Erythroblast (primary cell): ENCODE data around the gene ZBTB7A.

Experiments
- DNase-seq, 2 experiments: peaks; one replicate each; lab custom pipeline; 2025; lab: John Stamatoyannopoulos, UW
- GATA1 ChIP-seq: IDR thresholded peaks from 2 replicates; pipeline ENCODE4 v1.6.1; 2011; ENCODE audit warnings: low read depth, mild to moderate bottlenecking, control low read depth, low read length, moderate library complexity
- POLR2A ChIP-seq: IDR thresholded peaks from 2 replicates; pipeline ENCODE4 v1.6.1; 2011; ENCODE audit warnings: mild to moderate bottlenecking, low read length

The ZBTB7A gene

DNA sequence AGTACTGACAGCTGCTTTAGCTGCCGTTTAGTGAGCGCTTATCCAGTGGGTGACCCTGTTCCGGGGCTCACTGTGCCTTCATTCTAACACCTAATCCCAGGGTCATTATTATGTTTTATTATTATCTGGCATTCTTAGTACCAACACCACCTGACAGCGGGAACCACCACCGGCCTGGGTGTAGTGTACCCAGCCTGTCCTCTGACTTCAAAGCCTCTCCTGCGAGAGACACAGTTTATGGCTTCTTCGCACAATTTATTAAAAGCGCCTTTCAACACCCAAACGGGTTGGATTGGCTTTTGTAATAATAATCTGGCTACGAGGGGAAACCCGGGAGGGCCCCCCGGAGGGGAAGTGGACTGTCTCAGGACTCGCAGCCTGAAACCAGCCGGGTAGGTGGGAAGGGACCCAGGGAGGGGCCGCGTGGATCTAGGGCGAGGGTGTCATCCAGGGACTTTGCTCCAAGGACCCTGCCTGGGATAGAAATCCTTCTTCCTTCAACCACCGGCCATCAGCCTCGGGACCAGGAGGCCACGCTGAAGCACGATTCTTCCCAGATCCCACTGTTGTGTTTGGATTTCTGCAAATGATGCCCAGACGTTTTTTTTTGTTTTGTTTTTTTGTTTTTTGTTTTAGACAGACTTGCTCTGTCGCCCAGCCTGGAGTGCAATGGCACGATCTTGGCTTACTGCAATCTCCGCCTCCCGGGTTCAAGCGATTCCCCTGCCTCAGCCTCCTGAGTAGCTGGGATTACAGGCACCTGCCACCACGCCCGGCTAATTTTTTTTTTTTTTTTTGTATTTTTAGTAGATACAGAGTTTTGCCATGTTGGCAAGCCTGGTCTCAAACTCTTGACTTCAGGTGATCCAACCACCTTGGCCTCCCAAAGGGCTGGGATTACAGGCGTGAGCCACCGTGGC is 1.6 kb upstream of the ZBTB7A start:
- DNase-seq = peak in 1 of 2 experiments; percentile 60
- no peak for TF ChIP-seq POLR2A
- TF ChIP-seq GATA1 = no peak

- peak; percentile 88 to 89 for DNase-seq
- TF ChIP-seq GATA1 (no peak), POLR2A (peak; percentile 17)
These were observed 822 bp upstream of the ZBTB7A start for GRCh38 chr19:4067396-4068046.

DNA sequence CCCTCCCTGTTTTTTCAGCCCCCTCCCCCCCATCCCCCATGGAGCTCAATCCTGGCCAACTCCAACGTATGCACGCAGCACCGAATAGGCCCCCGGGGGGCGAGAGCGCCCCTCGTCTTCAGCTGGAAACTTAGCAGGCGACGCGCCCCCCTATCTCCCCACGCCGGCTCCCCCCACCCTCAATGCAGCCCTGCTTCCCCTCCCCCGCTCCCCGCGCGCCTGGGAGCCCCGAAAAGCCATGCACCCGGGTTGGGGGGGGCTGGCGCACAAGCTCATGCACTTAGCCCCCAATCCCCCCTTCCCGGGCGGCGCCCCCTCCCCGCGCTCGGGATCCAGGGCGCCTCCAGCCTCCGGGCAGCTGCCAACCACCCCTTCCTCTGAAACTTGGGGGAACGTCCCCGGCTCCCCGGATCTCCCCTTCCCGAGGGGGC is 508 bp downstream of the ZBTB7A start:
- no peak for DNase-seq
- TF ChIP-seq GATA1 = no peak
- no peak for TF ChIP-seq POLR2A

GRCh38 chr19:4065430-4066175 is 1.1 kb downstream of the ZBTB7A start:
- DNase-seq = peak; percentile 99
- TF ChIP-seq GATA1 (no peak), POLR2A (no peak)

- TF ChIP-seq POLR2A (no peak), GATA1 (no peak)
- DNase-seq = peak in 1 of 2 experiments; percentile 67
These were observed 2.0 kb downstream of the ZBTB7A start for GRCh38 chr19:4064496-4065260.

DNA sequence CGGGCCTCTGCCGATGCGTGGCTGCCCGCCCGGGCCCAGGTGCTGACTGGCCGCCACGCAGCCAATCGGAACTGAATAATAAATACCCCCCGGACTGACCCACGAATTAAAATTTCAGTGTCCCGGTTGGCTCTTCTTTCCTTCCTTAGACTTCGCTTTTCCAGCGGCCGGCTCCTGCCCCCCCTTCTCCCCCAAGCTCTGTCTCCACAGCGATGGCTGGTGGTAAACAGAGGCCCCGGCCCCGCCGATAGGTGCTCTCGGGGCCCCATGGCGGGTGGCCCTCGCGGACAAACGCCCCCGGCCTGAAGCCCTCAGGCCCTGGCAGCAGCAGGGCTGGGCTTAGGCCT is 2.6 kb downstream of the ZBTB7A start:
- no peak for DNase-seq
- TF ChIP-seq GATA1 (no peak), POLR2A (no peak)

DNA sequence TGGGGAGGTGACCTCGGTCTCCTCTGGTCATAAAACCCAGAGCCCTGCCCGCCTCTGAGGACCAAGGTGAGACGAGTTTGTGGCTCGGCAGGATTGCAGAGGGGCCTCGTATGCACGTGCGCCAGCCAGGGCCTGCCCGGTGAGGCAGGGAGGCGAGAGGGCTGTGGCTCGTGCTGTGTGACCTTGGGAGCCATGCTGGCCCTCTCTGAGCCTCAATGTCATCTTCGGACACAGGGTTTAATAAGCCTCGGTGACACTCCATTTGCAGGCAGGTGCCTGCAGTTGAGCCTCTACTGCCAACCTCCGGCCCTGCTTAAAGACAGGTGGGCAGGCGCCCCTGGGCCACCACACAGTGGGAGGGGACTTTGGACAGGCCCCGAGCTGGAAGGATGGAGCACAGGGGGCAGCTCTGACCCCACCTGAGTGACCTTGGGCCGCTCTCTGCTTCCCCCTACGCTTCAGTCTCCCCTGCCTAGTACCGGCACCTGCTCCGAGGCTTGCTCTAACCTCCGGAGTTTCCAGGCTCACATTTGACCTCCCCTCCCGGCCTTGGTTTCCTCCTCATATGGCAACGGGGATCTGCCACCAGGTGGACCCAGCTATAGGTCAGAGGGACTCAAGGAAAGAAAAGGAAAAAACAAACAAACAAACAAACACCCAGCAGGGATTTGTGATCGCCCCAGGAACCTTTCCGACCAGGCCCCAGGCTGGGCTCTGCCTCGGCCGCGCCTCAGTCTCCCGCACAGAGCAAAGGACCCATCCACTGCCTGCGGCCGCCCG is 3.1 kb downstream of the ZBTB7A start:
- TF ChIP-seq POLR2A (no peak), GATA1 (no peak)

DNA sequence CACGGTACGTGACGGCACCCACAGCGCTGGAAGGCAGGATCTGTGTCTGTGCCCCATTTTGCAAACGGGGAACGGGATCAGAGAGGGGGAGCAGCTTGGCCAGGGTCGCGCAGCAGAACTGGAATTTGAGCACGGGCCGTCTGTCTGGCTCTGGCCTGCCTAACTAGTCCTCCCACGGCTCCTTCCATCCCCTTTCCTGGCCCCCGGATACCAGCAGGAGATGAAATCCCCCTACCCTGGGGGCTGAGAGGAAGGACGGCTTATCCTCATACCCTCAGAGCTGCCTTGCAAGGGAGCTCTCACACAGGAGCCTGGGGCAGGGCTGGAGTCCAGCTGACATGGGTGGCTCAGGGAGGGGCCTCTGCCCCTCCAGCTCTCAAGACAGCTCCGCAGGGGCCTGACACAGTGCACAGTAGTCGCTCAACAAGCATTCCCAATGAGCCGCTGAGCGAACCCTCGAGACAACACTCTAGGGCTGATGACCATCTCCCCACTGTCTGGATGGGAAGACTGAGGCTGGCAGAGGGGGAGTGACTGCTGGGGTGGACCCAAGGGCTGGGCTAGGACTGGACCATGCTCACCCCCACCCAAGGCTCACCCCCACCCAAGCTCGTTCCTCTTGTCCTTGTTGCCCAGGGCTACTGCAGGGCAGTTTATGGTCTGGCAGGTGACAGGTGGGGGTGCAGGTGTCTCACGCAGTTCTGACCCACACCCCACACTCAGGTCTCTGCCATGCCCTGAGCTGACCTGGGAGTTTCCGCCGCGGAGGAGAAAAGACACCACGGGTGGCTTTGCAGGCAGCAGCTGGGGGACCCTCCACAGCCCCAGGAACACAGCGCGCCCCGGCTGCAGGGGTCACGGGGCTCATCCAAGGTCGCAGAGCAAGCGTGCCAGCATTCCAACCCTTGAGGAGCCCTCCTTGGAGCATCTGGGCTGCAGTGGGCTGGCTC is 4.0 kb downstream of the ZBTB7A start:
- DNase-seq = no peak
- TF ChIP-seq GATA1 = no peak
- no peak for TF ChIP-seq POLR2A

More for the DNA sequence above, 3.1 kb downstream of the ZBTB7A start:
- no peak for DNase-seq

DNA sequence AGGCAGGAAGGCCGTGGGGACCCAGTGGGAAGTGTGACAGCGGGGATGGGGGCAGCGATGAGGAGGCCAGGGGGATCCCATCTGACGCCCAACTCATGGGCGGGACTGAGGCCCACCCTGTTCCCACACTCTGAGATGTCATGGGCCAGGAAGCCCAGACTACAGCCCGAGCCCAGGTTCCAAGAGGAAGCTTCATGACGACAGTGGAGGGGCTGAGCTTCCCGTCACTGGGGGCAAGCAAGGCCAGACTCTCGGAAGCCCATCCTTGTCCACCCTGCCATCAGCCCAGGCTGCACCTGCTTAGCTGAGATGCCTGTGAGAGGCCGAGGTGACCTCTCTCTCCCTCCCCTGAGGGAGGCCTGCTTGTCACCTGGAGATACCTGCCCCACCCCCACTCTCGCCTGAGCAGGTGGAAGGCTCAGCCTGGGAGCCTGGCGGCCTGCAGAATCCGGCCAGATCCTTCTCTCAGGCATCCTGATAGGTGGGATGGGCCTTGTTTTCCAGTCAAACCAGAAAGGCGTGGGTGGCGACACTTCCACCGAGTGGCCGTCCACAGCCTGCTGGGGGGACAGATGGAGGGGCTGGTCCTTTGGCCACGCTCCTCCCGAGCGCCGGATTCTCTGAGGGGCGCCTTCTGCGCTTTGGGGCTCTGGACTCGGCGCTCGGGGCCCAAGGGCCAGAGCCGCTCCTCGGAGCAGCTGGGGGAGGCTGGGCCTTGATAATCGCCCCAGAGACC is 4.8 kb downstream of the ZBTB7A start:
- no peak for TF ChIP-seq GATA1
- DNase-seq = no peak

- DNase-seq = no peak
- TF ChIP-seq GATA1 (no peak), POLR2A (no peak)
These were observed 5.5 kb downstream of the ZBTB7A start for GRCh38 chr19:4061178-4061682.

DNA sequence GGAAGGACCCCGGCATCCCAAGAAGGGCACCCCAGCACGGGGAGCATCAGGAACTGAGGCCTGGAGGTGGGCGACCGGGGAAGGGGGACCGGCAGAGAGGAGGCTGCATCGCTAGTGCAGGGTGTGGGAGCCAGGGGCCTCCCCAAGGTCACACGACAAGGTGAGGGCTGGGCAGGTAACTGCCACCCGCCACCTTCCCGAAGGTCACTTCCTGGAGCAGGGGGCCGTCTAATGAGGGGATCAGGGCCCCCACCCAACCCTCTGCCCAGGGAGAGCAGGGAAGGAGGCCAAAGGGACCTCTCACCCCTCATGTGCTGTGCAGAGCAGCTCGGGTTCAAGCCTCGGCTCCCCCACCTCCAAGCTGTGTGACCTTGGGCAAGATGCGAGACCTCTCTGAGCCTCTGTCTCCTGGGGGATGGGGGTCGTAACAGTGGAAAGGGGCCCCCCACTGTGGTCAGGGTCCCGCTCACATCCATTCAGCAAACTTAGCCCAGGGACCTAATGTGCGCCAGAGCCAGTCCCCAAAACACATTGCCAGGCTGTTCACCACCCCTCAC is 6.0 kb downstream of the ZBTB7A start:
- TF ChIP-seq POLR2A (no peak), GATA1 (no peak)
- DNase-seq = no peak
